ENCODE measurements around the gene CIB4.

The CIB4 gene

DNA sequence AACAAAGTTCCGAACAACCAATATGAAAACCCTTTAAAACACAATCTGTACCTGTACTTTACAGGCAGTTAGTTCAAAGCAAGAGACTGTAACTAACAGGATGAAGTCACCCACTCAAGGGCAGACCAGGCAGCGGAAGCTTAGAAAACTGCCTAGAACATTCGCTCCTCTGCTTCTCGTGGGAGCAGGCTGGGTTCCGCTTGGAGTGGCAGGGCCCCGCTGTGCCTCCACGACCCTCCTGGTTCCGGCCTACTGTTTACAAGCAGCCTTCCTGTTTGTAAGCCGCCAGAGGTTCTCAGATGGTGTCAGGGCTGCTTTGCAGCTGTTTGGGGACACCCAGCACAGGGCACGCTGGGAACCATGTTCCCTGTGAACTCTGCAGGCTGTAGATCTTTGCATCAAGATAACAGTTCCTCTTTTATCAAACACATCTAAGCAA lies 31.3 kb downstream of the CIB4 start:
- no peak overlapping the region for H3K27ac ChIP-seq
- in situ Hi-C loops (cut with HindIII; ENCODE audit: low pct_ligation_motif_present, low sequenced_read_pairs), result no loop called here
- H3K27me3 ChIP-seq (replicated peaks), result peaks cover 37% of the 10 kb centered on the region
- no peaks in the 10 kb centered on the region for H3K36me3 ChIP-seq (replicated peaks)
- no peak for DNase-seq
- TF ChIP-seq CTCF (IDR thresholded peaks at IDR 0.05; ENCODE audit: low read depth, low read length, missing control alignments), result no peak
- H3K4me3 ChIP-seq (ENCODE audit: low read depth, low read length), result no peak overlapping the region

- Histone ChIP-seq H3K27ac (no peak overlapping the region), H3K27me3 (replicated peaks) (peaks cover 31% of the 10 kb centered on the region), H3K4me3 (ENCODE audit: low read depth, low read length) (no peak overlapping the region), H3K36me3 (replicated peaks) (no peaks in the 10 kb centered on the region)
- DNase-seq, result no peak
- in situ Hi-C loops (cut with HindIII; ENCODE audit: low pct_ligation_motif_present, low sequenced_read_pairs), result no loop called here
- no peak for TF ChIP-seq CTCF (IDR thresholded peaks at IDR 0.05; ENCODE audit: low read depth, low read length, missing control alignments)
Observed at GRCh38 chr2:26609205-26609631, 31.9 kb downstream of the CIB4 start.

GRCh38 chr2:26608557-26608956 lies 32.6 kb downstream of the CIB4 start:
- H3K36me3 ChIP-seq (replicated peaks), result no peaks in the 10 kb centered on the region
- H3K4me3 ChIP-seq (ENCODE audit: low read depth, low read length), result no peak overlapping the region
- TF ChIP-seq CTCF (IDR thresholded peaks at IDR 0.05; ENCODE audit: low read depth, low read length, missing control alignments), result no peak
- no peak for DNase-seq
- in situ Hi-C loops (cut with HindIII; ENCODE audit: low pct_ligation_motif_present, low sequenced_read_pairs), result no loop called here
- no peak overlapping the region for H3K27ac ChIP-seq
- H3K27me3 ChIP-seq (replicated peaks), result peaks cover 24% of the 10 kb centered on the region

- Histone ChIP-seq H3K27ac (no peak overlapping the region), H3K4me3 (ENCODE audit: low read depth, low read length) (no peak overlapping the region), H3K27me3 (replicated peaks) (peaks cover 15% of the 10 kb centered on the region), H3K36me3 (replicated peaks) (no peaks in the 10 kb centered on the region)
- in situ Hi-C loops (cut with HindIII; ENCODE audit: low pct_ligation_motif_present, low sequenced_read_pairs), result no loop called here
- no peak for DNase-seq
- no peak for TF ChIP-seq CTCF (IDR thresholded peaks at IDR 0.05; ENCODE audit: low read depth, low read length, missing control alignments)
Observed at GRCh38 chr2:26607698-26608097, 33.5 kb downstream of the CIB4 start.

DNA sequence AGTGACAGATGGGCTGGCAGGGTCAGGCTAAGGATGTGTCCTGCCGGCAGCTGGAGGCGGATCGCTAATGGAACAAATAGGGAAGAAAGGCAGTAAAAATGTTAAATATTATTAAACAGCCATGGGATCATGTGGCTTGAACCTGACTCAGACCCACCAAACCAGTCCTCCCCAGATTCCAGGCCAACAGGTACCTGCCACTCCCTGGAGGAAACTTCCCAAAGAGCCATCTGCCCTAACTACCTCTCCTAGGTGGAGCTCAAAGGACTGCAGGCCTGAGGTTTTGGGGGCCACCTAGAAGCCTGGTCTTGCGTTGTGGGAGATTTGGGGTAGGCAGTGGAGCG lies 34.3 kb downstream of the CIB4 start:
- in situ Hi-C loops (cut with HindIII; ENCODE audit: low pct_ligation_motif_present, low sequenced_read_pairs), result no loop called here
- H3K27ac ChIP-seq, result no peak overlapping the region

More for the DNA sequence above, 34.3 kb downstream of the CIB4 start:
- no peak overlapping the region for H3K4me3 ChIP-seq (ENCODE audit: low read depth, low read length)
- H3K27me3 ChIP-seq (replicated peaks), result peaks cover 13% of the 10 kb centered on the region
- no peak for TF ChIP-seq CTCF (IDR thresholded peaks at IDR 0.05; ENCODE audit: low read depth, low read length, missing control alignments)
- no peaks in the 10 kb centered on the region for H3K36me3 ChIP-seq (replicated peaks)
- no peak for DNase-seq
